ENCODE results near the gene WSCD2.

GRCh38 chr12:108248011-108248410 lies 118.9 kb downstream of the WSCD2 start:
- TF ChIP-seq GATA3 (IDR thresholded peaks at IDR 0.05; ENCODE audit: low read depth, low read length) (no peak), GATA2 (IDR thresholded peaks at IDR 0.05; ENCODE audit: low read depth, low read length) (no peak)
